ENCODE results near the gene CACNA2D1.

The CACNA2D1 gene

GRCh38 chr7:82375713-82376112 lies 67.9 kb downstream of the CACNA2D1 start:
- ChIA-PET CTCF (no interaction called here), POLR2A (ENCODE audit: low non-redundant PET) (no interaction called here)
- H3K27ac ChIP-seq = no peak overlapping the region
- no peak for TF ChIP-seq CTCF (conservative IDR thresholded peaks at IDR 0.05; ENCODE audit: low read depth)
- DNase-seq (ENCODE audit: low spot score) = no peak

DNA sequence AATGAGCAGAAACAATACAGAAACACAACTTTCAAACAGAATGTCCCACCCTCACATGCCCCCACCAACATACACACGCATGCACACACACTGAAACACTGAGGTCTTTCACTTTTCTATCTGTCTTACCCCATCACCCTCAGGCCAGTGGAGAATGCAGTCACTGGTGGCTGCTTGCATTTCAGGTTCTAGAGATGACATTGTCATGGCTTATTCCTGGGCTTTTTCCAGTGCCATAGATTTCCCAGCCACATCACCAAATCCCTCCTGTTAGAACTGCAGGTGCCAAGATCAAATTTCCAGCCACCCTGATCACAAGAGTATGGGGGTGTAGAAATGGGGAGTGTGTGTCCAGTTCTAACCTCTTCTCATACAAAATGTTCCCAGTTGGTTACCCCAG lies 68.4 kb downstream of the CACNA2D1 start:
- CTCF ChIA-PET = no interaction called here
- no peak for TF ChIP-seq CTCF (conservative IDR thresholded peaks at IDR 0.05; ENCODE audit: low read depth)
- DNase-seq (ENCODE audit: low spot score) = no peak
- POLR2A ChIA-PET (ENCODE audit: low non-redundant PET) = no interaction called here
- H3K27ac ChIP-seq = no peak overlapping the region

- DNase-seq (ENCODE audit: low spot score) = no peak
- no peak for TF ChIP-seq CTCF (conservative IDR thresholded peaks at IDR 0.05; ENCODE audit: low read depth)
- H3K27ac ChIP-seq = no peak overlapping the region
- ChIA-PET CTCF (no interaction called here), POLR2A (ENCODE audit: low non-redundant PET) (no interaction called here)
Observed at GRCh38 chr7:82373926-82374635, 69.5 kb downstream of the CACNA2D1 start.

- no peak overlapping the region for H3K27ac ChIP-seq
- TF ChIP-seq CTCF (conservative IDR thresholded peaks at IDR 0.05; ENCODE audit: low read depth) = no peak
- ChIA-PET CTCF (no interaction called here), POLR2A (ENCODE audit: low non-redundant PET) (no interaction called here)
- no peak for DNase-seq (ENCODE audit: low spot score)
Observed at GRCh38 chr7:82364671-82365070, 78.9 kb downstream of the CACNA2D1 start.

- no peak overlapping the region for H3K27ac ChIP-seq
- ChIA-PET POLR2A (ENCODE audit: low non-redundant PET) (no interaction called here), CTCF (no interaction called here)
- TF ChIP-seq CTCF (conservative IDR thresholded peaks at IDR 0.05; ENCODE audit: low read depth) = no peak
- DNase-seq (ENCODE audit: low spot score) = no peak
Observed at GRCh38 chr7:82364048-82364447, 79.5 kb downstream of the CACNA2D1 start.

- no peak for TF ChIP-seq CTCF (conservative IDR thresholded peaks at IDR 0.05; ENCODE audit: low read depth)
- ChIA-PET POLR2A (ENCODE audit: low non-redundant PET) (no interaction called here), CTCF (interaction anchor here (0.6 kb wide), 1 partner anchor 131 kb away, joined by 5 read pairs; no protein-coding TSS in a partner anchor)
- no peak overlapping the region for H3K27ac ChIP-seq
- DNase-seq (ENCODE audit: low spot score) = no peak
Observed at GRCh38 chr7:82362129-82362706, 81.4 kb downstream of the CACNA2D1 start.
